GM18519 (cell line): ENCODE data around the gene SLC66A2.
"Not testable (repeated sequence)": the region's sequence is repeated elsewhere in the genome, so short reads cannot be mapped to it uniquely, and the experiment has no call there.

Experiments
- ATAC-seq: cut with Tn5 transposase; IDR thresholded peaks from one replicate; pipeline ENCODE4 v1.9.1; 2021; ENCODE audit warnings: mild to moderate bottlenecking, moderate library complexity; ENCODE audit not compliant: unreplicated experiment, low FRiP score

The SLC66A2 gene

GRCh38 chr18:79883461-79884293 is 67.8 kb downstream of the SLC66A2 start:
- no peak for ATAC-seq

DNA sequence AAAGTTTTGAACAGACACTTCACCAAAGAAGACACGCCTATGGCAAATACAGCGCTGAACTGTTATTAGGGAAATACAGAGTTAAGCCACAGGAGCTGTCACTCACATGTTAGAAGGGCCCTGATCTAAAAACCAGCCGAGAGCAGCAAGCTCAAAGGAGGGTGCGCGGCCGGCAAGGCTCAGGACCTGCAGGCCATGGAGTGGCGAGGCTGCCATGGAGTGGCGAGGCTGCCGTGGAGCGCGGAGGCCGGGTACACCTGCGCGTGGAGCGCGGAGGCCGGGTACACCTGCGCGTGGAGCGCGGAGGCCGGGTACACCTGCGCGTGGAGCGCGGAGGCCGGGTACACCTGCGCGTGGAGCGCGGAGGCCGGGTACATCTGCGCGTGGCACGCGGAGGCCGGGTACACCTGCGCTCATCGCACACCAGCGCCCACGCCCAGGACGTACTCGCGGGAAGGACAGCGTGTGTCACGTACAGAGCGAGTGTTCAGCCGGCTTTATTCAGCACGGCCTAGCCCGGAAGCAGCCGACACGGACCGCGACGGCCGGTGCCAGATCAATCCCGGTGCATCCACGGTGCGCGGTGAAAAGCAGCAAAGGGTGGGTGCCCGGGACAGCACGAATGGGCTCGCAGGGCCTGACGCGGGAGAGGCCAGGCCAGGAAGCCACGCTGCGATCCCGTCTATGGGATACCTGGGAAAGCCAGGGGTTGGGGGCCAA is 68.8 kb downstream of the SLC66A2 start:
- ATAC-seq, result no peak

DNA sequence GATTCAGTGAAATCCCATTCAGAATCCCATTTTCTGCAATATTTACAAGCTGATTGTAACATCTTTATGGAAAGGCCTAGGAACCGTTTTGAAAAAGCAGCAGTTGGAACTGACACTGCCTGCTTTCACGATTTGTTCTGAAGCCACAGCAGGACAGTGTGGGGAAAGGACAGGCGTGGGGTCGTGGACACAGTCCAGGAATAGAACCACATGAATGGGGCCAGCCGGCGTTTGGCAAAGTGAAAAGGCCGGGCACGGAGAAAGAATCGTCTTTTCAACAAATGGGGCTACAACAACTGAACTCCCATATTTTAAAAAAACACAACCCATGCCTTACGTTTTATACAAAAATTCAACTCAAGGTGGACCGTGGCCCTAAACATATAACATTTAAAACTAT is 69.8 kb downstream of the SLC66A2 start:
- ATAC-seq, result no peak

- ATAC-seq, result no peak
These were observed 71.9 kb downstream of the SLC66A2 start for GRCh38 chr18:79879566-79879965.

GRCh38 chr18:79878741-79879378 is 72.6 kb downstream of the SLC66A2 start:
- no peak for ATAC-seq

DNA sequence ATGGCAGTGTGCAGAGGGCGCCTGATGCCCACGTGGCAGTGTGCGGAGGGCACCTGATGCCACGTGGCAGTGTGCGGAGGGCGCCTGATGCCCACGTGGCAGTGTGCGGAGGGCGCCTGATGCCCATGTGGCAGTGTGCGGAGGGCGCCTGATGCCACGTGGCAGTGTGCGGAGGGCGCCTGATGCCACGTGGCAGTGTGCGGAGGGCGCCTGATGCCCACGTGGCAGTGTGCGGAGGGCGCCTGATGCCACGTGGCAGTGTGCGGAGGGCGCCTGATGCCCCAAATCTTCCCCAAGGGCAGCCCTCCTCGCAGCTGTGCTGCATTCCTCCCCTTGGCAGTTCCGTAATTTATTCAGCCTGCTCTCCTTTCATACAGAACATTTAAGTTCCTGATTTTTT is 73.2 kb downstream of the SLC66A2 start:
- ATAC-seq, result not testable (repeated sequence)

DNA sequence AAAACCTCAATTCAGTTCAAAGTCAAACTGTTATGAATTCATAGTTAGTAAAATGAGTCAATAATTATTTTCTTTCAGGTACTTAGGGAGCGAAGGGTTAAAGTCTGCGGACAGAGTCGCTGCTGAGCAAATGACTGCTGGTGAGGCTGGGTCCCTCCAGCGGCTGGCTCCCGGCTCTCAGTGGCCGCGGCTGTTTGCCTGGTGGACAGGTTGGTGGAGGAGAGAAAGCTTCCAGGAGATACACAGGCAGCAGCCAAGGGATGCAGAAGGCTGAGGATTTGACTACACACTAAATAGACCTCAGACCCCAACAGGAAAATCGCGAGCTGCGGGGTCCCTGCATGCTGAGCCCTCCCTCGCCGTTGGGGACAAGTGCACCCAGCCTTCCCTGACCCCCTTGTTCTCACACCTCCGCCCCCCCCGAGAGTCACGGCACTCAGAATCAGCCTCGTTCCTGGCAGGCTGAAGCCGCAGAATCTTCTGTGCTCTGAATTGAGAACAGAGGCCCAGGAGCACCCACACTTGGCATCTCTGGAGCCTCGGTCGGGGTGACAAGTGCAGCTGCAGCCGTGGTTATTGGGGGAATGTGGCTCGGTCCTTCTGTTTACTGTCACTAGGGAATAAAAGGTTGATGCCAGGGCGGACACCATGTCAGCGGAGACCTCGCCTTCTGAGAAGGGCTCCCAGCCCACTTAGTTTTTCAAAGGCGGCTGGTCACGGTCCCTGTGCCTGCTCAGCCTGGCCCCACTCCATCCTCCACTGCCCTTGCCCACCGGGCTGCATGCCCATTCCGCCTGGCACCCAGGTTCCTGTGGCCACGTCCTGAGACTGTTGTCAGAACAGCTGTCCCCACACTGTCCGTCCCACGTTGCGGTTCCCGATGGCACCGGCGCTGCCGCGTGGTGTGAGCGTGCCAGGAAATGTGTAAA is 74.0 kb downstream of the SLC66A2 start:
- ATAC-seq, result no peak

DNA sequence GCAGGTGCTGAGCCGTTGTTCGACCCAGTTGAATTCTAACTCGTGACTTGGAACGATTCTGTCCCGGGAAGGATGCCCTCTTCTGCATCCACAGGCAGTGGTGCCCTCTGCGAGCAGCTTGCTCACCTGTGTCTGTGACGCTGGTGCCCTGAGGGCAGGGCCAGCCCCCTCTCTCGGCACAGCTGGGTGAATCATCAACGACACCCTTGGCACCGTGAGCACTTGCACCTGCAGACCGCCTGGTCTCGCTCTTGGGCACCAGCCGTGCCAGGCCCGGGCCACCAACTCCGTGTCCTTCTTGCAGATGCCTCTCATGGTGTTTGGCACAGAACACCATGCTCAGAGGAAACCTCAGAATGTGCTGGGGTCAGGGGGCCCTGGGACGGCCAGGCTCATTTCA is 75.0 kb downstream of the SLC66A2 start:
- ATAC-seq, result no peak

DNA sequence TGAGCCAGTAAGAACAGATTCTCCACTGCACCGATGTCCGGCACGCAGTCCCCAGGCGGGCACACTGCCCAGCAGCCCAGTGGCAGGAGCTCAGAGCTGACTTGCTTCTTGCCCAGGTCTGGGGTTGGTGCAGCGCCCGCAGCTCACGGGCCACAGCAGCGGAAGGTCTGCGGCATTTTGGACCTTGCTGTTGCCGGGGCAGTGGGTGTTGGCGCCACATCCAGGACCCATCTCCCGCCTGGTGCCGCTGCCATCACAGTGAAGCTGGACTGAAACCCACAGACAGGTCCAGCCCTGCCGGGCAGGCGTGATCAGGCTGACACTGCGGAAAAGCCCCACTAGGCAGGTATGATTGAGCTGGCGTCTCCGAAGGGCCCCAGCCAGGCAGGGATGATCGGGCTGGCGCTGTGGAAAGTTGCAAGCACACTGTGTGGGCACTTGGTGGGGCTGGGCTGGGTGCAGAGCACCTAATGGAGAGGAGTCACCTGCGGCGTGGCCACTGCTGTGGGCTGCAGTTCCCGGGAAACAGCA is 75.5 kb downstream of the SLC66A2 start:
- ATAC-seq, result no peak

DNA sequence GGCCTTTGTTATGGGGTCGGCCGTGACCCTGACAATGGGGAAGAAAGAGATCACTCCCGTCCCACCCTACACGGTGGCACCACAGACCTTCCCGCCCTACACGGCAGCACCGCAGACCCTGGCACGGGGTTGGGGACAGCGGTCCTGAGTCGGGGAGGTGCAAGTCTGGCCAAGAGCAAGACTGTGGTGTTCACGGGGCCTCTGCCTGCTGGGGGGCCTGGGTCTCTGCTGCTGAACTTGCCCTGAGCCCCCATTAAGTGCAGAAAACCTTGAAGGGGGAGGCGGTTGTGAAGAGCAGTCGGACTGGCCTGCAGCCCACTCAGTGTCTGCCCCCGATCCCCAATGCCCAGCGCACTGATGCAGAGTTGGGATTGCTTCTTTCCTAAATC is 75.9 kb downstream of the SLC66A2 start:
- ATAC-seq, result no peak

DNA sequence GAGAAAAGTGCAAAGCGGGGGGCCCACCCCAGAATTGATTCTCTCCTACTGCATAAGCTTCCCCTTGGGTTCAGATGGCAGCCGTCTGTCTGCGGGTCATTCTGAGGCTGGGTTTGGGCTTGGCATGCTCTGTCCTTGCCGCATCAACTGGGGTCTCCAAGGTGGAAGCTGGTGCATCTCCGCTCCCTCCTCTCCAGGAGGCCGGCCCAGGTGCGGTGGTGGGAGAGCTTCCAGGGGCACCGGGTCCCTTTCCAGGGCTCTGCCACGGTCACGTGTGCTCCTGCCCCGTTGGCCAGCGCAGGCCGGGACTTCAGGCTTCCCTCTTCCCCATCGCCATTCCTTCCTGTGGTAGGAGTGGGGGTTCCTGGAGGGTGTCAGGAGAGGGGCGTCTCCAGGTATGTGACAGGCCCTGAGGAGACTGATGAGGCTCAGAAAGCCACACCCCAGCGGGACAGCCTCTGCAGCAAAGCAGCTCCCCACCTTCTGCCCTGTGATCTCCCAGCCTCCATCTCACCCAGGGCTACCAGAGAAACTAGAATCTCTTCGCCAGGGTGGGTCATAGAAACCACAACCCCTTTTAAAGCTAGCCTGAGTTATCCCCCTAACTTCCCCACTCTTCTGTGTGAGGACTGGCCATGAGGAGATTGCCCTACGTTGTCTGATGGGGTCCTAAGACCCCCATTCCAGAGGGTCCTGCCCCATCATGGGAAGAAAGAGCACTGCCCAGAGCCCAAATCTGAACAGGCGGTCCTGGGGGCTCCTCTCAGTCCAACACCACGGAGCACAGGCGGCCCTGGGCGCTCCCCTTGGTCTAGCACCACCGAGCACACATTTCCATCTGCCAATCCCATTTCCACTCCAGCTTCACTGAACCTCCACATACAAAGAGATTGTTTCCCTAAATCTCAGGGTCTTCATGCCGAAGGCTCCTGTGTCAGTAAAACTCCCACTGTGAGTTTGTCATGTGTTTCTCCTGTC is 76.6 kb downstream of the SLC66A2 start:
- ATAC-seq, result no peak

- ATAC-seq, result no peak
These were observed 77.9 kb downstream of the SLC66A2 start for GRCh38 chr18:79873449-79874110.

DNA sequence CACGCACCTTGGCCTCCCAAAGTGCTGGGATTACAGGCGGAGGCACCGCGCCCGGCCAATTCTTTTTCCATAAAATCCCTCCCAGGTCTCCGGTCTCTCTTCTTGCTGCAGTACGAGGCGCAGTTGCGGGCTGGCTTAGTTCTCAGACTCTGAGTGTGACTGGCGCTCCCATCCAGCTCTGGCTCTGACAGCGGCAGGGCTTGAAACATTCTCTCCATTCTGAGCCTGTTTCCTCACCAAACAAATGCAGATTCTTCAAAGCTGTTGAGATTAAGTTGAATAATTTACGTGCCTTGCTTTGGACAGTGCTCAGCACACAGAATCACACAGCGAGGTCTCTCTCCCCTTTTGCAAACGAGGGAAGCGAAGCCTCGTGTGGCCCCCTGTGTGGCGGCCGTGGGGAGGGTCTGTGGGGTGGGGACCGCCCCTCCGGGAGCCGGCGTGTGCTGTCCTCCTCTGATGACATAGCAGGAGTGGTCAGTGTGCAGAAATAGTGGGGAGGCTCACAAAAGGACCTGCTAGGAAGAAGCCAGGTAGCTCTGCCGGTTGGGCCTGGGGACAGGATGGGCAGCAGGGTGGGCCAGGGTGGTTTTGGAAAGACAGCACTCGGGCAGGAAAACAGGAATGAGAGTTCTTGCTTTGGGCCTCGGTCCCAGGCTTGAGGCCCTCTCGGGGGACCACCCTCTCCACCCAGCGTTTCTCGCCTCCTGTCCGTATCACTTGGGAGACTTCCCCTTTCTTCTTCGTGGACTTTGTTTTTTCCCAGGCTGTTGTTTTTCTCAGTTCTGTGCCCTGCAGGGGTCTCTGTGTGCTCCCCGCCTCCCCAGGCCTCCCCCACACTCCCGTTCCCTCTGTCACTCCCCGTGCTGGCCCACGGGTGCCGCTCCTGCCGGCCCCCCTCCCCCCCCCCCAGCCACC is 78.7 kb downstream of the SLC66A2 start:
- no peak for ATAC-seq

GRCh38 chr18:79871481-79872091 is 79.9 kb downstream of the SLC66A2 start:
- ATAC-seq, result no peak

DNA sequence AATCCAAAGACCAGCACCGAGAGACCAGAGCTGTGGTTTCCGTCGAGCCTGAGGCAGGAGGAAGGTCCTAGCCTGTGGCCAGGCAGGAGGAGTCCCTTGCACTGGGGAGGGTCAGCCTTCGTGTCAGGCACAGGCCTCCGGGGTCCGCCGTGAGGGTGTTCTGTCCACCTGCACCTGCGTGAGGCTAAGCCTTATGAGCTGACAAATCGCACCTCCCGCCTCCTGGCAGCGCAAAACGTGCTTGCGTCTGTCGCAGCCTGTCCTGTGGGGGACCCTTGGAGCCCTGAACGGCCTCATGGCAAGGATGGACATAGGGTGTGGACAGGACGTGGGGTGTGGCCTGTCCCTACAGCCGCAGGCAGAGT is 80.4 kb downstream of the SLC66A2 start:
- no peak for ATAC-seq

DNA sequence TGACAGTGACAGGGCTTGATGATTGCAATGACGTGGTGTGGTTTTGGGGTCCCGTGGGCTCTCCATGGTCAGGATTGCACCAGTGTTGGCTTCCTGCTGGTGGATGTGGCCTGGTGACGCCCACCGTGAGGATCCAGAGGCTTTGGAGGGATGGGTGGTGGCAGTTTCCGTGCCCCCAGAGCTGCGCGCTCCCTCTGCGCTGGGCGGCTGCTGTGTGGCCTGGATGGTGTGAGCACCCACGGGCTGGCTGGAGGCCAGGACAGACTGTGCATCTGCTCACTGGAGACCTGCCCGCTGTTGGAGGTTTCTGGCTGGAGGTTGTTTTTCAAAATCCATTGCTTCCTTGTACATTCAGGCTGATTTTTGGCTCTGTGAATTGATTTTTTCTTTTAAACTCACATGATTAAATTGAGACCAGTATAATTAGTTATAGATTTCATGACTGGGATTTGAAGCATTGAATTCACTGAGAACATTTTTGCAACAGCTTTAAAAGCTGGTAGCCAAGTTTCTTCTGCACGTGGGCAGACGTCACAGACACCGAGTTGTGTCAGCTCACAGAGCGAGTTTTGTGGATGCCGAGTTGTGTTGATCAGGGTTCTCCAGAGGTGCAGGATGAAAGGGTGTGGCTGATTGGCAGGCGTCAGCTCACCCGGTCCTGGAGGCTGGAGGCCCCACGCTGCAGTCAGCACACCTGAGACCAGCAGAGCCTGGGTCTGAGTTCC is 81.0 kb downstream of the SLC66A2 start:
- ATAC-seq, result no peak
